Stimulated activated CD4-positive, alpha-beta T cell treated with anti-CD3 and anti-CD28 coated beads, Interleukin-1b, Interleukin-23, amount 100 ng/mL, for 1 hour (primary cell): ENCODE measurements around the gene GPHN.
"Not testable (repeated sequence)": the region's sequence is repeated elsewhere in the genome, so short reads cannot be mapped to it uniquely, and the experiment has no call there.

Experiments used
- DNase-seq, 2 donors: peaks; one replicate each; pipeline ENCODE4 v3.0.0-alpha.2; 2020; ENCODE audit warnings: low read depth in 2 of 2

The GPHN gene

DNA sequence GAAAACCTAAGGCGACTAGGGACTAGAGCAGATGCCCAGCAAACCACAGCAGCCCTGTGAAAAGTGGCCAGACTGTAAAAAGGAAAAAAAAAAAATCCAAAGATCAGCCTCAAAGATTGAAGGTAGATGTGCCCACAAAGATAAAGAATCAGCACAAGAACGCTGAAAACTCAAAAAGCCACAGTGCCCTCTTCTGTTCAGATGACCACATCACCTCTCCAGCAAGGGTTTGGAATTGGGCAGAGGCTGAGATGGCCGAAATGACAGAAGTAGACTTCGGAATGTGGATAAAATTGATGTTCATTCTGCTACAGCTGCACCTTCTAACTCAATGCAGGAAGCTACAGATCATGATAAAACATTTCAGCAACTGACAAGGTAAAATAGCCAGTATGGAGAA, 154.4 kb downstream of the GPHN start:
- no peak for DNase-seq

DNA sequence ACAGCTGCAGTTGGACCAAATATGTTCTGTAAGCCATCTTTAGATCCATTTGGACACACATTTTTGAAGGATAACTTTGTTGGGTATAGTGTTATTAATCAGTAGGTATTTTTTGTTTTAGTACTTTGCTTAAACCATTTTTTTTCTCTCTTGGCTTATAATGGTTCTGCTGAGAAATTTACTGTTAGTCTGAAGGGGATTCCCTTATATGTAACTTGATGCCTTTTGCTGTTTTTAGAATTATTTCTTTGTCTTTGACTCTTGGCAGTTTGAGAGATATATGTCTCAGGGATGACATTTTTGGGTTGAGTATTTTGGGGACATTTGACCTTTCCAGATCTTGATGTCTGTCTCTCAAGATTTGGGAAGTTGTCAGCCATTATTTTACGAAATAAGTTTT, 169.8 kb downstream of the GPHN start:
- DNase-seq = no peak

GRCh38 chr14:66680216-66680615, 172.3 kb downstream of the GPHN start:
- DNase-seq = no peak

DNA sequence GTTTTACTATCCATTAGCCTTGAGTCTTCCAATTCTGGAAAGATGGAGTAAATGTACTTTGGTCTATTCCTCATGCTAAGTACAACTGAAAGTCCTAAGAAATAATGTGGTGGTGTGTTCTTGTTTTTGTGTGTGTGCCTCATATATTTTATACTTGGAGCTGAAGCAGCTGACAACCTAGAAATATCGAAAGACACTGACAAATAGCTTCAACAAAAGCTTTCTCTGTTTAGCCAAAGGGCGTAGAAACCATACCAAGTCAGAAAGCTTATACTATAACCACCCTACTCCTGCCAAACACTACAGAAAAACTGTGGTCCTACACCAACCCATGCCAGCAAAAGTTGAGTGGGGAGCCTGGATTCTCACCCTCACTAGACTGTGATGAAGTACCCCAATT, 188.4 kb downstream of the GPHN start:
- DNase-seq = no peak

DNA sequence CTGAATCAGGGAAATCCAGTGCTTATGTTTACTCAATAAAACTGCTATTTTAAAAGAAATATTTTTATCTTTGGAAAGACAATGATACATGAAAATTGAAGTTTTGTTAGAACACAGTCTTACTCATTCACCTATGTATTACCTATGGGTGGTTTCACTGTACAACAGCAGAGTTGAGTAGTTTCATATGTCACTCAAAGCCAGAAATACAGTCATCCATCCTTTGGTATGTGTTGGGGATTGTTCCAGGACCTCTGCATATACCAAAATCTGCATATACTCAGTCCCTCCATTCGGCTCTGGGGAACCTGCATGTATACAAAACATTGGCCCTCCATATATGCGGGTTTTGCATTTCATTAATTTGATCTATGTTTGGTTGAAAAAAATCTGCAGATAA, 190.6 kb downstream of the GPHN start:
- DNase-seq = no peak

- DNase-seq = no peak
These were observed 193.9 kb downstream of the GPHN start for GRCh38 chr14:66701813-66702212.

GRCh38 chr14:66708267-66708666, 200.3 kb downstream of the GPHN start:
- DNase-seq = no peak

DNA sequence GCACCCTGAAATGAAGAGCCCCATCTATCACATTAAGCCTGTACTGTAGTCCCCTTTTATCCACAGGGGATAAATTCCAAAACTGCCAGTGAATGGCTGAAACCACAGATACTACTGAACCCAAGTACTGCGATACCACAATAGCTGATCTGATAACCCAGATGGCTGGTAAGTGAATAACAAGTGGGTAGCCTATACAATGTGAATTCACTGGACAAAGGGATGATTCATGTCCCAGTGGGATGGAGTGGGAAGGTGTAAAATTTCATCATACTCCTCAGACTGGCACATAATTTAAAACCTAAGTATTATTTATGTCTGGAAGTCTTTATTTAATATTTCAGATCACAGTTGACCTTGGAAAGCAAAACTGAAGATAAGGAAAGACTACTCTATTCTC, 201.3 kb downstream of the GPHN start:
- no peak for DNase-seq

- DNase-seq = not testable (repeated sequence)
These were observed 206.3 kb downstream of the GPHN start for GRCh38 chr14:66714291-66714690.

GRCh38 chr14:66715313-66715712, 207.4 kb downstream of the GPHN start:
- not testable (repeated sequence) for DNase-seq

- DNase-seq = no peak
These were observed 208.3 kb downstream of the GPHN start for GRCh38 chr14:66716227-66716626.

DNA sequence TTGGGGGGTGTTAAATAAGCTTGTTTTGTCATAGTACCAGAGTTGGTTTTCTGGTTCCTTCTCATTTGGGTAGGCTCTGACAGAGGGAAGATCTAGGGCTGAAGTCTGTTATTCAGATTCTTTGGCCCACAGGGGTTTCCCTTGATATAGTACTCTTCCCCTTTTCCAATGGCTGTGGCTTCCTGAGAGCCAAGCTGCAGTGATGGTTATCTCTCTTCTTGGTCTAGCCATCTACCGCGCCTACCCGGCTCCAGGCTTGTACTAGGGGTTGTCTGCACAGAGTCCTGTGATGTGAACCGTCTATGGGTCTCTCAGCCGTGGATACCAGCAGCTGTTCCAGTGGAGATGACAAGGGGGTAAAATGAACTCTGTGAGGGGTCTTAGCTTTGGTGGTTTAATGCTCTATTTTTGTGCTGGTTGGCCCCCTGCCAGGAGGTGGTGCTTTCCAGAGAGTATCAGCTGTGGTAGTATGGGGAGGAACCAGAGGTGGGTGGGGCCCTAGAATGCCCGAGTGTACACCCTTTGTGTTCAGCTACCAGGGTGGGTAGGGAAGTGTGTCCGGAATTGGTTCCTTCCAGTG, 209.7 kb downstream of the GPHN start:
- DNase-seq = no peak

DNA sequence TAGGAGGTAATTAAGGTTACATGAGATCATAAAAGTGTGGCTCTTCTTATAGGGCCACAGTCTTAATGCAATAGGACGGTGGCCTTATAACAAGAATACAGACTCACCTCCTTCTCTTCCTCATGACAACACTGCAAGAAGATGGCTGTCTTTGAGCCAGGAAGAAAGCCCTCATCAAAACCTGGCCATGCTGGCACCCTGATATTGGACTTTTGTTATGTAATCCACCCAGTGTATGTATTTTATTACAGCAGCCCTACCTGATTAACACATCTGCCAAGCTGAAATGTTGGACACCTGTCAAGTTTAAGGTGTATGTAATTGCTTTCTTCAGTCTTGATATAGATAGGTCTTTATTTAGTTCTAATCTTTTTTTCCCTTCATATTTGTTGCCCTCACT, 217.0 kb downstream of the GPHN start:
- no peak for DNase-seq

DNA sequence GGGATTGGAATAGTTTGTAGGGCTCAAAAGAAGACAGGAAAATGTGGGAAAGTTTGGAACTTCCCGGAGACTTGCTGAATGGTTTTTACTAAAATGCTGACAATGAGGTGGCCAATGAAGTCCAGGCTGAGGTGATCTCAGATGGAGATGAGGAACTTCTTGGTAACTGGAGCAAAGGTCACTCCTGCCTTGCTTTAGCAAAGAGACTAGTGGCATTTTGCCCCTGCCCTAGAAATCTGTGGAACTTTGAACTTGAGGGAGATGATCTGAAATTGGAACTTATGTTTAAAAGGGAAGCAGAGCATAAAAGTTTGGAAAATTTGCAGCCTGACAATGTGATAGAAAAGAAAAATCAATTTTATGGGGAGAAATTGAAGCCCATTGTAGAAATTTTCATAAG, 223.4 kb downstream of the GPHN start:
- DNase-seq = not testable (repeated sequence)

DNA sequence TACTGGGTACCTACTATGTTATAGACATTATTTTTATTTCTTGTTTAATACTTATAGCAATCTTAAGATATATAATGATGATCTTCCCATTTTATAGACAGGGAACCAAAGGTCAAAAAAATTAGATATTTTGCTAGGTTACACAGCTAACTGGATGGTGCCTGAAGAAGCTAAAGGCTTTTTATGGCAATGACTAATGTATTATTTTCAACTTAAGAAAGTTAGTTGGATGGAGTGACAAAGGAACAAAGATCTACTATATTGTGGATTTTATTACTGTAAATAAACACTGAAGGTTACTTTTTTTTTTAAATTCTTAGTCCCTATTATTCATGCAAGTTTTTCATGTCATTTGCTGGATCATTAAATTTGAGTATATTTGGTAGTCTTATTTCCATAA, 227.9 kb downstream of the GPHN start:
- no peak for DNase-seq

- DNase-seq = no peak
These were observed 231.9 kb downstream of the GPHN start for GRCh38 chr14:66739826-66740225.

DNA sequence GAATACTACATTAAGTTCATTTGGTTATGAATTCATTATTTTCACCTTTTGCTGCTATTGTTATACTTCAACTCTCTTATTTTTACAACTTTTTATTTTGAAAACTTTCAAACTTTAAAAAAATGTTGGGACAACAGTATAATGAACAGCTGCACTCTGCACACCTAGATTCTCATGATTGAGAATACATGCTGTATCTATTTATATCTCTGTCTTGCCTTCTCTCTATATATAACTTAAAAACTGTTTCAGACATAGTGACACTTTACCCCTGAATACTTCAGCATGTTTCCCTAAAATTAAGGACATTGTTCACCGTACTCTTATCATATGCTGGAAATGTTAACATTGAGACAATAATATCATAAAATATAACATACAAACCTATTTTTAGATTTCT, 237.1 kb downstream of the GPHN start:
- no peak for DNase-seq

DNA sequence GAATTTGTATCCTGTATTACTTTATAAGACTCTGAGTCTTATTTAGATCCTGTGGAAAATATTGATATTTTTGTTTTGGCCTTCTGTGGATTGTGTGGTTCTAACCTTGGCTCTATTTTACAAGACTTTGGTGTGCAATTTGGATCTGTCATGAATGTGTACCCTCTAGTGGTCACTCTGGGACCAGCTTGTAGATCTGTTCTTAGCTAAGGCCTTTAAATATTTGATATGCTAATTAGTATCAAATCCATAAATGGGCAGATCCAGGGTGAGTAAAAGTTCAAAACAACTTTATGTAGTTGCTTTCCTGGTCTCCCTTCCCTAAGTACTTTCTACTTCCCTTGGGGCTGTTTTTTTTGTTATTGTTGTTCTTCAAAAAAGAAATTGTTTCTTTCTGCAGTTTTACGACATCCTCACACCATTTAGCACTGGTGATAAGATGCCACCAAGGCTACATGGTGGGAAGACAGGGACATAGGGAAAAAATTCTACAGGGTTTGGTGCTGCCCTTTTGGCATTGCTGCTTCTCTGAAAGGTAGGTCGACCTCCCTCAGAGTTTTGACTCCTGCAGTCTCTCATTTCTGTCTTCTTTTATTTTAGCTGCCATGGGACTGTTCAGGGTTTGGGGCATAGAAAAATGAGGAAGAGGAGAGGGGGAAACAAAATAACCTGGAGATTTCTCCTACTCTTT, 238.5 kb downstream of the GPHN start:
- no peak for DNase-seq

GRCh38 chr14:66752109-66752508, 244.2 kb downstream of the GPHN start:
- DNase-seq = no peak

GRCh38 chr14:66758031-66758613, 250.2 kb downstream of the GPHN start:
- no peak for DNase-seq

DNA sequence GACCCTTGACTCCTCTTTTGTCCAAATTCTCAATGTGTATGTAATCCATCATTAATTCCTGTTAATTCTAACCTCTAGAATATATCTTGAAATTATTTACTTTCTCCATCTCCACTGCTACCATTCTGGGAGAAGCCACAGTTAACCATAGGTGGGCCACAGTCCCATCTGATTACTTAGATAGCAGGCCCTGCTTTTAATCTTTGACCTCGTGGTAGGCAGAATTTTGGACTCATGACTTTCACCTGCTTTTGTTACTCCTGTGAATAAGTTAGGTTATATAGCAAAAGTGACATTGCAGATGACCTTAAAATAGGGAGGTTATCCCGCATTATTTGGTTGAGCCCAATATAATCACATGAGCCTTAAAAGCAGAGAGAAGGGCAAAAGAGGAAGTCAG, 264.2 kb downstream of the GPHN start:
- DNase-seq = no peak

DNA sequence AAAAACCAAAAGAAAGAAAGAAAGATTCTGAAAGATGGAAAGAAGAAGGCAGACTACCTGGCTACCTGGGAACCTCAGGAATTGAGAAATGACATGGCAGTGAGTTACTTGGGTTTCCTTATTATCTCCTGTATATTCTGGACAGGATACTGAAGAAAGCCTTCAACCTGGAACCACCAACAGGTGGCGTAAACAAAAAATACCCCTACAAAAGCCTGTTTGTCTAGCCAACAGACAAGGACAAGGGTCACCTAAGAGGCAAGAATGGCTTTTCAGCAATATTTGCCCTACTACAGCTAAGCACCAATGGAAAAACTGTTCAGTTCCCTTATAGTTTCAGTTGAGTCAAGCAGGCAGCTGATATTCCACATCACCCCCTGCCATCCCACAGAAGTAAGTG, 274.9 kb downstream of the GPHN start:
- DNase-seq = no peak

DNA sequence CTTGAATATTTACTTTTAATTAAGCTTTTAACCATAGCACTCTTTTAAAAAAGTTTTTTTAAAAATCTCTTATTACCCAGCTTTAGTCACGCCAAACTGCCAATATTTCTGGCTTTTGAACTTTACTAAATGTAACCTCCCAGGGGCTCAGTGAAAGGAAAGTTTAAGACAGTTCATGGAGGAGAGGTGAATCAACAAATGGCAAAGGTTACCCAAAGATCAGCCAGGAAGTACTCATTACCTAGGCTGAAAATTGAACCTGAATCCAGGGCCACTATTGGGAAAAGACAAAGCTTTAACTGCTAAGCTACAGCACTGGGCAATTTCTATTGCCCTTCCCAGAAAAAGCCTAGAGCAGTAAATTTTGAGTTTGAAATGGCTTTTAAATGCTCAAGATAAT, 282.2 kb downstream of the GPHN start:
- no peak for DNase-seq

DNA sequence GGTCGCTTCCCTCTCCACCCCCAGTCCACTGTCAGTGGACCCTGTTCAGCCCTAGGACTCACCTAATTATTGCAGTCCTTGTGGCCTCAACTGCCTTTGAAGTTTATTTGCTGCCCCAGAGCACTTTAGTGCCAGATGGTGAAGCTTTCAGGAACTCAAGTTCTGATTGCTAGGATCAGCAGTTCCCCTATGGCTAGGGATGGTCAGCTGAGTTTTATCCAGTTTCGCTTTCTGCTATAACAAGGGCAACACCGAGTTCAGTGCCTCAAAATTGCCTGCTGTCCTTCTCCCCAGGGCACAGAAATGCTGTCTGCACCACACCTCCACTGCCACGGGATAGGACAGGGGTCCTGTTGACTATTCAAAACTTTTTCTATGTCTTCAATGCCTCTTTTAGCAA, 295.0 kb downstream of the GPHN start:
- DNase-seq = no peak
